ENCODE data around the gene TMEM170B.
"Not testable (repeated sequence)": the region's sequence is repeated elsewhere in the genome, so short reads cannot be mapped to it uniquely, and the experiment has no call there.

Gene TMEM170B

GRCh38 chr6:11532097-11532496 is 5.5 kb upstream of the TMEM170B start:
- no peak for DNase-seq

GRCh38 chr6:11534561-11534960 is 3.0 kb upstream of the TMEM170B start:
- DNase-seq: no peak

- DNase-seq: no peak
Measured at GRCh38 chr6:11535801-11536230, 1.7 kb upstream of the TMEM170B start.

DNA sequence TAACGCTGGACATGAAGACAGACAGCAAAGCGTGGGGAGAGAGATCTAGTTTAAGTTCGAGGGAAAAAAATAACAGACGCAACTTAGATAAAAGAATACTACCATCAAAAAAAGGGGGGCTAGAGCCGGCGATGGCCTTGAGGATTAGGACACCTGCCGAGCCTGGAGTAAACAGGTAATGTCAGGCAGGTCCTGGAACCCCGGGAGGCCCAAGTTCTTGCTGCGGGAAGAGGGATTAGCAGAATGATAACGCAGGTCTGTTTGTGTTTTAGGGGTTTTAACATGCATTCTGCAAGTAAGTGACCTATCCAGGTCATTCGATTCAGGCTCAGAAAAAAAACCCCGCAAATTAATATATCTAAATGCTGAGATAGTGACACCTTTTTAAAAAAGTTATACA is 754 bp upstream of the TMEM170B start:
- no peak for DNase-seq

- DNase-seq: no peak
Measured at GRCh38 chr6:11538052-11538818, 686 bp downstream of the TMEM170B start.

- no peak for DNase-seq
Measured at GRCh38 chr6:11538819-11539468, 1.4 kb downstream of the TMEM170B start.

DNA sequence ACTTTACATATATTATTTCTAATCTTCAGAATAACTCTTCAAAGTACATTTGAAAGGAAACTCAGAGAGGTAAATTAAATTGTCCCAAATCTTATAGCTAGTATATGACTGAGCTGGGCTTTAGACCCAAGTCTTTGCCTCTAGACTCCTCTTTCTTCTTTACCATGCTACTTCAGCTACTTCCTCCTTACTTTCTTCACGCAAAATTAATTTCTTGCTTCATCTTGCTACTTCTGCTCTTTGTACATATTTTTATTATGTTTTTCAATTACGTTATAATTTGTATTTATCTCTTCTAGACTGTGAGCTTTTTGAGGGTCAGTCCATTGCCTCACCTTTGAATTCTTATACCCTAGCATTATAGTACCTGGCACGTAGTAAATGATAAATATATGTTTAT is 5.3 kb downstream of the TMEM170B start:
- DNase-seq: peak; percentile 41

- DNase-seq: no peak
Measured at GRCh38 chr6:11543919-11544518, 6.5 kb downstream of the TMEM170B start.

DNA sequence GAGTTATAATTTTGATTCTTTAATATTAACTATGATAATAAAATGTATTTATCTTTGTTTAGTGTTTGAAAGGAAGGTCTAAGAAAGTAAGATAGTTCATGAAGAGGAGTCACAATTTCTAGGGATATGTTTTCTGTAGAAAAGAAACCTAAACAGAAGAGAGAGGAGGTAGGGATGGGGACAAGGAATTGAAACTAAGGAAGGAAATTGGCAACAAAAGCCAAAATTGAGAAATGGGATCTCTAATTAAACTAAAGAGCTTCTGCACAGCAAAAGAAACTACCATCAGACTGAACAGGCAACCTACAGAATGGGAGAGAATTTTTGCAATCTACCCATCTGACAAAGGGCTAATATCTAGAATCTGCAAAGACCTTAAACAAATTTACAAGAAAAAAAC is 10.3 kb downstream of the TMEM170B start:
- DNase-seq: peak; percentile 60

DNA sequence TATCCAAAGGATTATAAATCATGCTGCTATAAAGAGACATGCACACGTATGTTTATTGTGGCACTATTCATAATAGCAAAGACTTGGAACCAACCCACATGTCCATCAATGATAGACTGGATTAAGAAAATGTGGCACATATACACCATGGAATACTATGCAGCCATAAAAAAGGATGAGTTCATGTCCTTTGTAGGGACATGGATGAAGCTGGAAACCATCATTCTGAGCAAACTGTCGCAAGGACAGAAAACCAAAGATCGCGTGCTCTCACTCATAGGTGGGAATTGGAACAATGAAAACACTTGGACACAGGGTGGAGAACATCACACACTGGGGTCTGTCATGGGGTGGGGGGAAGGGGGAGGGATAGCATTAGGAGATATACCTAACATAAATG is 11.0 kb downstream of the TMEM170B start:
- not testable (repeated sequence) for DNase-seq

- no peak for DNase-seq
Measured at GRCh38 chr6:11551053-11551452, 13.5 kb downstream of the TMEM170B start.

GRCh38 chr6:11552442-11552841 is 14.9 kb downstream of the TMEM170B start:
- DNase-seq: peak; percentile 64

DNA sequence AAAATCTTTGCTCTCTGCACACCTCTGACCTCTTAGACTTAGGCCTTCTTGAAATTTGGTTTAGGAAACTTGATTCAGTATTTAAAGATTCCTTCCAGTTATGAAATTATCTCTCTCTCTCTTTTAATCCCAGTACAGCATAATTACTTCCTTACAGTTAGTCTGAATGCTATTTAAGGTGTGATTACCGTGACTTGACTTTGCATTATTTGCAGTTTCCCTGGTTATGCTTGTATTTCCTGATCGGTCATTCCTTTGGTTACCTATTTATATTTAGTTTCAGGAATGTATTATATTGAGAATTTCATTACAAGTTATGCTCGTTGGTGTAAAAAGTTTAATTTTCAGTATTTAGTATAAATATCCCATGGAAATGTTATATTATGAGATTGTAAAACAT is 16.3 kb downstream of the TMEM170B start:
- DNase-seq: no peak

GRCh38 chr6:11556309-11556708 is 18.8 kb downstream of the TMEM170B start:
- DNase-seq: no peak

GRCh38 chr6:11563793-11564192 is 26.2 kb downstream of the TMEM170B start:
- DNase-seq: no peak

GRCh38 chr6:11566609-11567008 is 29.1 kb downstream of the TMEM170B start:
- no peak for DNase-seq

- DNase-seq: no peak
Measured at GRCh38 chr6:11571073-11571472, 33.5 kb downstream of the TMEM170B start.

DNA sequence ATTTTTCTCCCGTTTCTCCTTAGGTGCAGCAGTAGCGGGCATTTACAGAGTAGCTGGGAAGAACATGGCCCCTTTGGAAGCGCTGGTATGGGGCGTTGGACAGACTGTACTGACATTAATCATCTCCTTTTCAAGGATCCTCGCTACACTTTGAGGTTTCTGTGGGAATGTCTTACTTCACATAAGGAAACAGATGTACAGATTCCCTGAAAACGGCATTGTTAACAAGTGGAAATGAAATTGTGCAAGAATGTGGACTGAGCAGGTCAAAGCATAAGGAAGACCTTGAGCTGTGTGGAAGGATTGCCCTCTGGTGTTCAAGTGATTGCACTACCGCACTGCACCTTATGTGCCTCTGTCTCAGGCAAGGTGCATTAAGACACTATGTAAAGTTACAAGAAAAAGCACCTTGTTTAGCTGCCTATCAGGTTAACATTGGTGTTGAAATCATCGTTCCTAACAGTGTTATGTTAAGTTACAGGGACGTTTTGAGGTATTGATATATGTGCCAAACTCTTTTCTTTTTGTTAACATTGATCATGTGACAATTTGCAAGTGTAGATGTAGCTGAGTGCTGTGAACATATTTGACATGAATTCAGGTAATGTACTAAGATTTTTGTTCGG is 38.0 kb downstream of the TMEM170B start:
- DNase-seq: peak; percentile 85

GRCh38 chr6:11580686-11581405 is 43.3 kb downstream of the TMEM170B start:
- peak; percentile 28 for DNase-seq

- DNase-seq: no peak
Measured at GRCh38 chr6:11584244-11584643, 46.7 kb downstream of the TMEM170B start.

- peak; percentile 66 for DNase-seq
Measured at GRCh38 chr6:11585426-11586016, 48.0 kb downstream of the TMEM170B start.

DNA sequence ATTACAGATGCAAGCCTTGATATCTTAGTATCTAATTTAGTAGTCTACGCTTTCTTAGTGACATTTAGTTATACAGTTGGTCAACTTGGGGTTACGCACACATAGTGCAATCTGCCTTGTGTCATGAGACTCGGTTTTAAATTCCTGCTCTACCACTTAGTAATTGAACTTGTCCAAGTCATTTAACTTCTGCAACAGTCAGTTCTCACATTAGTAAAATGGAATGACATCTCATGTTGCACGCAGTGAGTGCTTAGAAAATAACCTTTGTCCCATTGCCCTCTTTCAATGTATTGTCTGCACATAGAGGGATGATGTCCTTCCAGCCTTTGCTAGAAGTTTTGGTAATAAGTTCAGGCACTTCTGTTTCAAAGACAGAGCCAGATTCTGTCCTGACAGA is 48.6 kb downstream of the TMEM170B start:
- no peak for DNase-seq

GRCh38 chr6:11586536-11586935 is 49.0 kb downstream of the TMEM170B start:
- no peak for DNase-seq

Data from suppressor macrophage treated with lipopolysaccharide for 4 hours (primary cell).